Transverse colon (tissue), 4 donors: ENCODE measurements around the gene PLCB1. TPM values are rescaled to one million over a fixed set of nuclear protein-coding genes. Genes with fewer than 3 reads are reported as not detected.

Experiments
- DNase-seq: peaks from one replicate; pipeline ENCODE4 v3.0.0-alpha.2; 2019
- H3K27ac ChIP-seq, 4 donors: fragments of 200-600 bp; sonication (generic); 2 replicates each; pipeline ENCODE4 v1.5.1; 2016 to 2018; ENCODE audit warnings: inconsistent platforms in 4 of 4
- H3K27me3 ChIP-seq: fragments of 200-600 bp; sonication (generic); 2 replicates; pipeline ENCODE4 v1.5.1; 2017; ENCODE audit warnings: inconsistent platforms
- H3K36me3 ChIP-seq, 4 donors: fragments of 200-600 bp; sonication (generic); 2 replicates each; pipeline ENCODE4 v1.5.1; 2017 to 2019; ENCODE audit warnings: inconsistent platforms in 4 of 4
- H3K4me1 ChIP-seq, 4 donors: fragments of 200-600 bp; sonication (generic); 2 replicates each; pipeline ENCODE4 v1.5.1; 2017 to 2020; ENCODE audit warnings: inconsistent platforms in 4 of 4
- H3K4me3 ChIP-seq, 4 donors: fragments of 200-600 bp; sonication (generic); 1 replicate in 1 of 4; 2 replicates in 3 of 4; pipeline versions ENCODE4 v1.5.1 to v1.6.1; 2017 to 2019; ENCODE audit warnings: inconsistent platforms in 4 of 4
- H3K9me3 ChIP-seq, 2 donors: fragments of 200-600 bp; sonication (generic); 2 replicates each; pipeline ENCODE4 v1.5.1; 2017 to 2019; ENCODE audit warnings: inconsistent platforms in 2 of 2
- EP300 ChIP-seq: sonication (generic); formaldehyde crosslinking; IDR thresholded peaks from one replicate; pipeline ENCODE4 v1.6.1; 2017; ENCODE audit warnings: antibody characterized with exemption, low read depth
- POLR2A ChIP-seq: fragments of 450-650 bp; IDR thresholded peaks from one replicate; pipeline ENCODE4 v1.6.1; 2016; ENCODE audit warnings: antibody characterized with exemption, mild to moderate bottlenecking, moderate library complexity
- POLR2AphosphoS5 ChIP-seq, 3 donors: sonication (generic); formaldehyde crosslinking; IDR thresholded peaks; one replicate each; pipeline ENCODE4 v1.6.1; 2016; ENCODE audit warnings: antibody characterized with exemption in 3 of 3
- WGBS, 2 donors: methylation state at CpG; one replicate each; pipeline ENCODE4 v1.1.5; 2018; ENCODE audit warnings: low coverage in 1 of 2; 5-methylcytosine and 5-hydroxymethylcytosine counted together
- in situ Hi-C, 4 donors: fragments of 200-750 bp; cut with MboI; loops; one replicate each; pipeline versions ENCODE4 v1.15.0 to v1.15.1; 2017; ENCODE audit warnings: low sequenced_read_pairs in 3 of 4, low pct_ligation_motif_present in 1 of 4, low pct_unique_long_range_greater_than_20kb in 1 of 4
- intact Hi-C: fragments of 100-400 bp; cut with DNase I; formaldehyde crosslinking; loops from one replicate; pipeline ENCODE4 v1.15.1; 2023; ENCODE audit warnings: low total_unique reads
- total RNA-seq, 4 donors: library from RNA; depleted of rRNA; stranded (reverse); fragments of >200 nt; gene quantifications; one replicate each; pipeline ENCODE4 v1.1.0, GENCODE V29; 2016
- TF ChIP-seq, protein P1 (sequence below), 5 experiments: fragments of 200-600 bp in 3 of 5; fragments of 450-650 bp in 2 of 5; sonication (generic) in 3 of 5; IDR thresholded peaks; 1 replicate in 2 of 5; 2 replicates in 3 of 5; pipeline ENCODE4 v1.5.1; 2016 to 2017; ENCODE audit warnings: antibody characterized with exemption in 5 of 5, inconsistent platforms in 3 of 5, mild to moderate bottlenecking in 2 of 5, moderate library complexity in 1 of 5

PLCB1 gene
- total RNA-seq, 4 donors from 2014 or later: 13.1 to 18.6 (median 15.8) TPM

DNA sequence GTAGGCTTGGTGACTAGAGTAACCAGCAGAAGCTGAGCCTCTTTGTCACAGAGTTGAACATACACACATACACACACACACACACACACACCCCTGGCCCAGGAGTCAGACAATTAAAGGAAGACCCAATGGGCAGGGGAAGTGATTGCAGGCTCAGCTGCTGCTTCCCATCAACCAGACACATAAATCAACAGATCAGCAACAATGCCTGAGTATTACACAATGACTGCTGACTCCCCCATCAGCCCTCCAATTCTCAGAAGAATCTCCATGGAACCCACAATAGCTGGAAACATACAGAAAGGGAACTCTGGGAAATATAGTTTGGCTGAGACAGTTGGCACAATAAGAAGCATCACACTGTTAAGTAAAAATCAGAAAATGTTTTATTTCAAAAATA lies 666.4 kb downstream of the PLCB1 start:
- in situ Hi-C loops (loop anchor here in 1 of 4 donors (10.0 kb wide), 1 partner anchor 566 kb away; no protein-coding TSS in a partner anchor), intact Hi-C loops (loop anchor here (10.0 kb wide), 1 partner anchor 556 kb away; no protein-coding TSS in a partner anchor)
- Histone ChIP-seq H3K36me3 (no peaks in the 10 kb centered on the region), H3K4me1 (peaks cover 0 to 11% (median 0%) of the 10 kb centered on the region in 4 donors), H3K9me3 (no peaks in the 10 kb centered on the region), H3K27ac (no peak overlapping the region), H3K27me3 (no peaks in the 10 kb centered on the region), H3K4me3 (no peak overlapping the region)
- TF ChIP-seq, protein P1, sequence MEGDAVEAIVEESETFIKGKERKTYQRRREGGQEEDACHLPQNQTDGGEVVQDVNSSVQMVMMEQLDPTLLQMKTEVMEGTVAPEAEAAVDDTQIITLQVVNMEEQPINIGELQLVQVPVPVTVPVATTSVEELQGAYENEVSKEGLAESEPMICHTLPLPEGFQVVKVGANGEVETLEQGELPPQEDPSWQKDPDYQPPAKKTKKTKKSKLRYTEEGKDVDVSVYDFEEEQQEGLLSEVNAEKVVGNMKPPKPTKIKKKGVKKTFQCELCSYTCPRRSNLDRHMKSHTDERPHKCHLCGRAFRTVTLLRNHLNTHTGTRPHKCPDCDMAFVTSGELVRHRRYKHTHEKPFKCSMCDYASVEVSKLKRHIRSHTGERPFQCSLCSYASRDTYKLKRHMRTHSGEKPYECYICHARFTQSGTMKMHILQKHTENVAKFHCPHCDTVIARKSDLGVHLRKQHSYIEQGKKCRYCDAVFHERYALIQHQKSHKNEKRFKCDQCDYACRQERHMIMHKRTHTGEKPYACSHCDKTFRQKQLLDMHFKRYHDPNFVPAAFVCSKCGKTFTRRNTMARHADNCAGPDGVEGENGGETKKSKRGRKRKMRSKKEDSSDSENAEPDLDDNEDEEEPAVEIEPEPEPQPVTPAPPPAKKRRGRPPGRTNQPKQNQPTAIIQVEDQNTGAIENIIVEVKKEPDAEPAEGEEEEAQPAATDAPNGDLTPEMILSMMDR (IDR thresholded peaks at IDR 0.05): no peak
- TF ChIP-seq POLR2A: no peak
- TF ChIP-seq POLR2AphosphoS5 (IDR thresholded peaks at IDR 0.05): no peak
- TF ChIP-seq EP300: no peak
- DNase-seq: no peak

DNA sequence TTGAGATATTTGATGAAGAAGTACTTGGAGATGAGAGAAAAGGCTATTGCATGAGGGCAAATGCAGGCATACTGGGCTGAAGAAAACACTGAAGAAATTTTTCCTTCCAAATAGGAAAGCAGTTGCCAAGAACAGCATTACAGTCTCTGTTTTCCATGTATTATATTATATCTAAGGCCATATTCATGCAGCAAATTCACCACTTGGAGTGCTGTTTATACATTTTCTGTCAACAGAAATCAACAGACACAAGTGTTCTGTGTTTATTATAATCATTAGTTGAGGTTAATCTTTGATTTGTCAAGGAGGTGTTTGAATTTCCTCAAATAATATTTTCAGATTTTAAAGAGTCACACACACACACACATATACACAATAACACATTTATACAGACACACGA lies 668.0 kb downstream of the PLCB1 start:
- no peak overlapping the region for H3K4me3 ChIP-seq
- no peaks in the 10 kb centered on the region for H3K36me3 ChIP-seq
- H3K27me3 ChIP-seq: no peaks in the 10 kb centered on the region
- TF ChIP-seq EP300 (no peak), POLR2A (no peak), POLR2AphosphoS5 (IDR thresholded peaks at IDR 0.05) (no peak)
- TF ChIP-seq, protein P1 (IDR thresholded peaks at IDR 0.05): no peak
- H3K9me3 ChIP-seq: no peaks in the 10 kb centered on the region
- no peak for DNase-seq
- peaks cover 0 to 10% (median 0%) of the 10 kb centered on the region in 4 donors for H3K4me1 ChIP-seq
- 46 to 47% methylated on average over 1 of the region's 1 CpG for WGBS, 2 donors
- intact Hi-C loops: no loop called here
- in situ Hi-C loops: no loop called here
- H3K27ac ChIP-seq: no peak overlapping the region

DNA sequence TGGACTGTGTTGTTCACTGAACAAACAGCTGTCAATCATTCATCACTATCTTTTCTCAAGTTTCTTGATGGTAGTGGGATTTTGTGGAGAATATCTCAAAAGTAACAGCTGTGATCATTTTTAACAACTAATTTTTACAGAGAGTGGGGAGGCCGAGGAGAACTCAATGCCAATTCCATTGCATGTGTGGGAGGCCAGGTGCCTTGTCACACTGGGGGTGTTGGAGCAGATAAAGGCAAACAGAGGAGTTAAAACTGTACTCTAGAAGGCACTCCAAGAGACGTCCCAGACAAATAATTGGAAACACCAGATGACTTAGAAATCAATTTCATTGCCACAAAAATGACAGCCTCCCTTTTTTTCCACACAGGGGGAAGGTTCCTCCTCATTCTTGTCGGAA lies 669.6 kb downstream of the PLCB1 start:
- no peak for TF ChIP-seq POLR2A
- TF ChIP-seq POLR2AphosphoS5 (IDR thresholded peaks at IDR 0.05): no peak
- TF ChIP-seq EP300: no peak
- TF ChIP-seq, protein P1 (IDR thresholded peaks at IDR 0.05): no peak
- in situ Hi-C loops (no loop called here), intact Hi-C loops (no loop called here)
- no peak overlapping the region for H3K4me3 ChIP-seq
- H3K27ac ChIP-seq: no peak overlapping the region
- WGBS, 2 donors: 84 to 88% methylated on average over 1 to 3 of the region's 3 CpGs
- H3K4me1 ChIP-seq: no peaks in the 10 kb centered on the region
- no peaks in the 10 kb centered on the region for H3K9me3 ChIP-seq
- no peaks in the 10 kb centered on the region for H3K36me3 ChIP-seq
- DNase-seq: no peak
- H3K27me3 ChIP-seq: no peaks in the 10 kb centered on the region

DNA sequence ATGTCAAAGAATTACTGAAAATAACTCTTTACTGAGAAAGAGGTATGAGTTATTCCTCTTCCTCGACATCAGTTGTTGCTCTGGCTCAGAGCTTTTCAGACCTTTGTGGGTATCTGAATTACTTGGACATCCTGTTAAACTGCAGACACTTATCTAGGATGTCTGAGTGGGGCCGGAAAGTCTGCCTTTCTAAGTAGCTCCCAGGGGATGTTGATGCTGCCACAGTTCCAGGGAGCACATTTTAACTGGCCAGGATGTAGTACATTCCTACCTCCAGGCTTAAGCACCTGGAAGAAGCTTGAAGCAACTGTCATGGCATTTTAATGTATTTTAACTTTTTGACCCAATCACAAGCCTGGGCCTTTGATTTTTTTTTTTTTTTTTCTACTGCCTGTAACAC lies 671.0 kb downstream of the PLCB1 start:
- no peaks in the 10 kb centered on the region for H3K4me1 ChIP-seq
- no peaks in the 10 kb centered on the region for H3K27me3 ChIP-seq
- no peak overlapping the region for H3K4me3 ChIP-seq
- 65 to 78% methylated on average over 2 of the region's 2 CpGs for WGBS, 2 donors
- DNase-seq: no peak
- H3K36me3 ChIP-seq: no peaks in the 10 kb centered on the region
- no peak overlapping the region for H3K27ac ChIP-seq
- no peak for TF ChIP-seq POLR2AphosphoS5 (IDR thresholded peaks at IDR 0.05)
- TF ChIP-seq, protein P1 (IDR thresholded peaks at IDR 0.05): no peak
- TF ChIP-seq POLR2A: no peak
- no peak for TF ChIP-seq EP300
- intact Hi-C loops: no loop called here
- no peaks in the 10 kb centered on the region for H3K9me3 ChIP-seq
- in situ Hi-C loops: no loop called here
